OCI-LY3 (cell line): ENCODE data around the gene RIBC2.

Experiments
- CTCF ChIP-seq: fragments of 200-600, 300-600 bp; sonication (generic); IDR thresholded peaks from 2 replicates; pipeline ENCODE4 v1.5.1; 2014; ENCODE audit warnings: antibody characterized with exemption, low read length, low read depth
- EZH2phosphoT487 ChIP-seq: fragments of 200-600 bp; shearing (Covaris generic); IDR thresholded peaks from 2 replicates; pipeline ENCODE4 v1.6.1; 2018; ENCODE audit warnings: antibody characterized with exemption, mixed run types, low read depth

- TF ChIP-seq EZH2phosphoT487 = no peak
- no peak for TF ChIP-seq CTCF
These were observed 62.5 kb downstream of the RIBC2 start for GRCh38 chr22:45475851-45476514.
